ENCODE measurements around the gene METAP1.
"Not testable (repeated sequence)": the region's sequence is repeated elsewhere in the genome, so short reads cannot be mapped to it uniquely, and the experiment has no call there.

Gene METAP1

GRCh38 chr4:99102634-99103033, 107.1 kb downstream of the METAP1 start:
- no peak for DNase-seq

GRCh38 chr4:99103166-99103565, 107.6 kb downstream of the METAP1 start:
- no peak for DNase-seq

GRCh38 chr4:99104153-99104552, 108.6 kb downstream of the METAP1 start:
- no peak for DNase-seq

GRCh38 chr4:99109286-99109685, 113.8 kb downstream of the METAP1 start:
- DNase-seq, result not testable (repeated sequence)
